Endothelial cell of umbilical vein (primary cell): ENCODE data around the gene SPAG6. TPM values are rescaled to one million over a fixed set of nuclear protein-coding genes. Genes with fewer than 3 reads are reported as not detected.
"Not testable (repeated sequence)": the region's sequence is repeated elsewhere in the genome, so short reads cannot be mapped to it uniquely, and the experiment has no call there.

Experiments
- BruUV-seq: library from RNA; stranded (reverse); fragments of 400-500 nt; replicated peaks from 2 replicates; lab custom pipeline; 2021; lab: Mats Ljungman, UMichigan
- CTCF ChIA-PET: fragments of 300-600, 350-600 bp; sonication (Branson Sonifier 250); formaldehyde crosslinking; loops from one replicate; lab custom pipeline; 2021; ENCODE audit warnings: antibody characterized with exemption, inconsistent platforms; lab: Charles Lee
- POLR2A ChIA-PET: fragments of 300-600, 350-600 bp; sonication (Branson Sonifier 250); formaldehyde crosslinking; loops from one replicate; lab custom pipeline; 2021; ENCODE audit warnings: antibody characterized with exemption, inconsistent platforms; lab: Charles Lee
- DNase-seq: peaks from one replicate; pipeline ENCODE4 v3.0.0-alpha.2; 2011; ENCODE audit warnings: low read depth, low spot score
- FAIRE-seq: peaks from 2 replicates; lab custom pipeline; 2011; peaks lifted over from hg19 to GRCh38; lab: Jason Lieb, UNC
- H2AFZ ChIP-seq: 2 replicates; pipeline ENCODE4 v1.6.0; 2012; ENCODE audit warnings: low read depth, low read length, control low read depth, inconsistent platforms
- H3K27ac ChIP-seq: 2 replicates; pipeline ENCODE4 v1.5.1; 2011; ENCODE audit warnings: low read depth, mild to moderate bottlenecking, control low read depth, low read length, moderate library complexity; ENCODE audit not compliant: insufficient read depth
- H3K27me3 ChIP-seq, 2 experiments: 2 replicates each; pipeline versions ENCODE4 v1.6.0 to v1.6.1; 2011; ENCODE audit warnings: low read length in 2 of 2, mixed read lengths in 1 of 2; ENCODE audit not compliant: control insufficient read depth in 2 of 2, insufficient read depth in 2 of 2
- H3K36me3 ChIP-seq, 2 experiments: 2 replicates in 1 of 2; 3 replicates in 1 of 2; pipeline ENCODE4 v1.5.1; 2011; ENCODE audit warnings: low read length in 2 of 2, mild to moderate bottlenecking in 1 of 2, moderate library complexity in 1 of 2; ENCODE audit not compliant: control insufficient read depth in 2 of 2, insufficient read depth in 2 of 2; ENCODE audit errors: extremely low read depth in 1 of 2
- H3K4me1 ChIP-seq: 3 replicates; pipeline ENCODE4 v1.5.1; 2011; ENCODE audit warnings: mild to moderate bottlenecking, low read length; ENCODE audit not compliant: control insufficient read depth, insufficient read depth; ENCODE audit errors: extremely low read depth
- H3K4me2 ChIP-seq: 2 replicates; pipeline ENCODE4 v1.6.1; 2011; ENCODE audit warnings: low read length, control low read depth, mixed read lengths; ENCODE audit not compliant: insufficient read depth
- H3K4me3 ChIP-seq, 3 experiments: fragments of 200-600 bp in 1 of 3; sonication (generic), shearing (Covaris generic) in 1 of 3; replicated peaks in 1 of 3; 2 replicates each; pipeline ENCODE4 v1.5.1; 2011 to 2016; ENCODE audit warnings: control low read depth in 3 of 3, low read length in 3 of 3, mild to moderate bottlenecking in 2 of 3, inconsistent platforms in 1 of 3, low read depth in 1 of 3, moderate library complexity in 1 of 3; ENCODE audit not compliant: insufficient read depth in 1 of 3
- H3K79me2 ChIP-seq: 2 replicates; pipeline ENCODE4 v1.6.0; 2012; ENCODE audit warnings: low read length, inconsistent platforms; ENCODE audit not compliant: control insufficient read depth, insufficient read depth
- H3K9ac ChIP-seq: replicated peaks from 2 replicates; pipeline ENCODE3; 2011; ENCODE audit warnings: low read length, control low read depth; ENCODE audit not compliant: insufficient read depth; ENCODE audit errors: extremely low read depth
- H3K9me1 ChIP-seq: replicated peaks from 3 replicates; pipeline ENCODE4 v1.6.0; 2011; ENCODE audit warnings: mild to moderate bottlenecking, low read length; ENCODE audit not compliant: control insufficient read depth, insufficient read depth; ENCODE audit errors: extremely low read depth
- H3K9me3 ChIP-seq: replicated peaks from 2 replicates; pipeline ENCODE4 v1.5.1; 2012; ENCODE audit warnings: low read length, inconsistent platforms; ENCODE audit not compliant: control insufficient read depth, insufficient read depth
- H4K20me1 ChIP-seq: replicated peaks from 2 replicates; pipeline ENCODE3; 2011; ENCODE audit warnings: mild to moderate bottlenecking, low read length; ENCODE audit not compliant: control insufficient read depth, insufficient read depth; ENCODE audit errors: extremely low read depth
- EZH2 ChIP-seq: IDR thresholded peaks from 2 replicates; pipeline ENCODE4 v1.6.1; 2012; ENCODE audit warnings: borderline replicate concordance, low read depth, mild to moderate bottlenecking, moderate library complexity, low read length, inconsistent platforms; ENCODE audit not compliant: severe bottlenecking
- FOS ChIP-seq: IDR thresholded peaks from 2 replicates; pipeline ENCODE4 v1.6.1; 2011; ENCODE audit warnings: mild to moderate bottlenecking, low read length, moderate library complexity, borderline replicate concordance; ENCODE audit not compliant: insufficient read depth
- GATA2 ChIP-seq: IDR thresholded peaks from 2 replicates; pipeline ENCODE4 v1.7.0; 2011; ENCODE audit warnings: low read depth, mild to moderate bottlenecking, moderate library complexity, mixed read lengths, low read length; ENCODE audit not compliant: insufficient read length, insufficient read depth
- JUN ChIP-seq: IDR thresholded peaks from 2 replicates; pipeline ENCODE4 v1.6.1; 2011; ENCODE audit warnings: borderline replicate concordance, low read depth; ENCODE audit not compliant: insufficient read length, insufficient read depth
- MYC ChIP-seq: IDR thresholded peaks from one replicate; pipeline ENCODE4 v1.6.1; 2011; ENCODE audit warnings: mild to moderate bottlenecking, low read depth, low read length
- POLR2AphosphoS5 ChIP-seq: IDR thresholded peaks from 2 replicates; pipeline ENCODE4 v1.6.1; 2012; ENCODE audit warnings: low read depth, mild to moderate bottlenecking, control low read depth, low read length, moderate library complexity; ENCODE audit not compliant: insufficient read depth
- dilution Hi-C: fragments of 300-500 bp; cut with MboI; formaldehyde crosslinking; loops from one replicate; pipeline ENCODE4 v1.15.0; 2019; ENCODE audit warnings: low sequenced_read_pairs; ENCODE audit not compliant: extremely low pct_ligation_motif_present
- intact Hi-C: fragments of 100-400 bp; cut with micrococcal nuclease; formaldehyde crosslinking; loops from one replicate; pipeline ENCODE4 v1.10.0; 2022
- polyA plus RNA-seq, 4 experiments: library from polyadenylated mRNA; depleted of rRNA in 3 of 4; stranded (reverse) in 3 of 4; unstranded in 1 of 4; fragments of >200 nt; gene quantifications; 2 replicates each; pipeline versions ENCODE4 v1.2.1 to v1.2.3, GENCODE V29; 2011 to 2012; ENCODE audit warnings: missing spikeins in 1 of 4
- total RNA-seq: library from RNA; stranded (reverse); gene quantifications from 2 replicates; pipeline ENCODE4 v1.2.3, GENCODE V29; 2021
- TF ChIP-seq, protein P1 (sequence below), 2 donors: IDR thresholded peaks; 1 replicate in 1 of 2; 2 replicates in 1 of 2; pipeline ENCODE4 v1.5.1; 2011; ENCODE audit warnings: low read length in 2 of 2, mild to moderate bottlenecking in 2 of 2, moderate library complexity in 2 of 2, control low read depth in 1 of 2, inconsistent platforms in 1 of 2, low read depth in 1 of 2; ENCODE audit not compliant: insufficient read depth in 1 of 2; ENCODE audit errors: extremely low read depth in 1 of 2
- TF ChIP-seq, protein P2 (sequence below): IDR thresholded peaks from 2 replicates; pipeline ENCODE4 v1.6.1; 2011; ENCODE audit not compliant: insufficient read depth, insufficient read length

SPAG6 gene
- total and polyA plus RNA-seq, 2 donors (not counting 3 experiments of a cell fraction or from before 2014, with no cell fraction given): not detected

DNA sequence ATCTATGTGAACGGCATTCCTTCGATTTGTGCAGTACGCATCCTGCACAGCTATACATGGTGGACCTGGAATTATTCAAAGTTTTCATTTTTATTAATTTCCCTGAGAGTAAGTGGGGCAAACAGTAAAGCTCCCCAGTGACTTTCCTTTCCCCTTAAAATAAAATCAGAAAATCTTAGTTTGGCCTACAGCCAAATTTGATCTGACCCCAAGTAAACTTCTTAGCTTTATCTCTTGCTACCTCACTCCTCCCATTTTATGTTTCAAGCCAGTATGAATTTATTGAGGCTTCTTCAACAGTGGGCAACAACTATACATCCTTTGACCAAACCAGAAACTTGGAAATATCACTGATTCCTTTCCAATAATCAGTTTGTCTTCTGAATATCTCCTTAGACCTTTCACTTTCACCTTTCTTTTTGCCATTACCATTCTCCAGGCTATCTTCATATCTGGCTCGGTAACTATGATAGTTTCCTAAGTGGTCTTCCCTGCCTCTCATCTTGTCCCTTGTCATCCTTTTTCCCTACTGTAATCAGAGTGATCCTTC lies 11.1 kb downstream of the SPAG6 start:
- POLR2A ChIA-PET: no interaction called here
- Histone ChIP-seq H3K27ac (no peak overlapping the region), H3K27me3 (peaks cover 4 to 5% of the 10 kb centered on the region in 2 experiments), H3K4me3 (no peak overlapping the region), H4K20me1 (no peaks in the 10 kb centered on the region), H3K4me2 (no peak overlapping the region), H2AFZ (no peak overlapping the region), H3K9me1 (no peaks in the 10 kb centered on the region), H3K9ac (no peak overlapping the region), H3K4me1 (no peaks in the 10 kb centered on the region), H3K9me3 (no peaks in the 10 kb centered on the region), H3K36me3 (no peaks in the 10 kb centered on the region), H3K79me2 (no peaks in the 10 kb centered on the region)
- FAIRE-seq: no peak
- TF ChIP-seq POLR2AphosphoS5 (no peak), JUN (no peak), MYC (no peak), GATA2 (no peak), FOS (no peak), EZH2 (no peak)
- TF ChIP-seq, protein P1, sequence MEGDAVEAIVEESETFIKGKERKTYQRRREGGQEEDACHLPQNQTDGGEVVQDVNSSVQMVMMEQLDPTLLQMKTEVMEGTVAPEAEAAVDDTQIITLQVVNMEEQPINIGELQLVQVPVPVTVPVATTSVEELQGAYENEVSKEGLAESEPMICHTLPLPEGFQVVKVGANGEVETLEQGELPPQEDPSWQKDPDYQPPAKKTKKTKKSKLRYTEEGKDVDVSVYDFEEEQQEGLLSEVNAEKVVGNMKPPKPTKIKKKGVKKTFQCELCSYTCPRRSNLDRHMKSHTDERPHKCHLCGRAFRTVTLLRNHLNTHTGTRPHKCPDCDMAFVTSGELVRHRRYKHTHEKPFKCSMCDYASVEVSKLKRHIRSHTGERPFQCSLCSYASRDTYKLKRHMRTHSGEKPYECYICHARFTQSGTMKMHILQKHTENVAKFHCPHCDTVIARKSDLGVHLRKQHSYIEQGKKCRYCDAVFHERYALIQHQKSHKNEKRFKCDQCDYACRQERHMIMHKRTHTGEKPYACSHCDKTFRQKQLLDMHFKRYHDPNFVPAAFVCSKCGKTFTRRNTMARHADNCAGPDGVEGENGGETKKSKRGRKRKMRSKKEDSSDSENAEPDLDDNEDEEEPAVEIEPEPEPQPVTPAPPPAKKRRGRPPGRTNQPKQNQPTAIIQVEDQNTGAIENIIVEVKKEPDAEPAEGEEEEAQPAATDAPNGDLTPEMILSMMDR (IDR thresholded peaks at IDR 0.05; ENCODE audit: extremely low read depth in 1 of 2, insufficient read depth in 1 of 2, low read depth in 1 of 2, low read length in 2 of 2): no peak
- TF ChIP-seq, protein P2, sequence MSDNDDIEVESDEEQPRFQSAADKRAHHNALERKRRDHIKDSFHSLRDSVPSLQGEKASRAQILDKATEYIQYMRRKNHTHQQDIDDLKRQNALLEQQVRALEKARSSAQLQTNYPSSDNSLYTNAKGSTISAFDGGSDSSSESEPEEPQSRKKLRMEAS: no peak
- BruUV-seq: no TSS peak
- CTCF ChIA-PET: interaction anchor here (1.0 kb wide), 1 partner anchor 22 kb away, joined by 3 read pairs; no protein-coding TSS in a partner anchor
- intact Hi-C loops (no loop called here), dilution Hi-C loops (no loop called here)
- DNase-seq: no peak

DNA sequence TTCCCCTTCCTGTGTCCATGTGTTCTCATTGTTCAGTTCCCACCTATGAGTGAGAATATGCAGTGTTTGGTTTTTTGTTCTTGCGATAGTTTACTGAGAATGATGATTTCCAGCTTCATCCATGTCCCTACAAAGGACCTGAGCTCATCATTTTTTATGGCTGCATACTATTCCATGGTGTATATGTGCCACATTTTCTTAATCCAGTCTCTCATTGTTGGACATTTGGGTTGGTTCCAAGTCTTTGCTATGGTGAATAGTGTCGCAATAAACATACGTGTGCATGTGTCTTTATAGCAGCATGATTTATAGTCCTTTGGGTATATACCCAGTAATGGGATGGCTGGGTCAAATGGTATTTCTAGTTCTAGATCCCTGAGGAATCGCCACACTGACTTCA lies 12.5 kb downstream of the SPAG6 start:
- H3K9me1 ChIP-seq, BruUV-seq, H4K20me1 ChIP-seq, FAIRE-seq, H2AFZ ChIP-seq, H3K36me3 ChIP-seq, H3K9ac ChIP-seq, H3K4me2 ChIP-seq, POLR2A ChIA-PET, H3K9me3 ChIP-seq, DNase-seq, dilution Hi-C loops, H3K4me3 ChIP-seq, H3K79me2 ChIP-seq, H3K4me1 ChIP-seq, CTCF ChIA-PET, H3K27me3 ChIP-seq, intact Hi-C loops, H3K27ac ChIP-seq: not testable (repeated sequence)
